ENCODE results near the gene MARCHF9.

The MARCHF9 gene

GRCh38 chr12:57716305-57716704, 38.6 kb upstream of the MARCHF9 start:
- in situ Hi-C loops (cut with MboI; ENCODE audit: low sequenced_read_pairs, unreplicated experiment) = no loop called here
- peak; percentile 9 for DNase-seq (ENCODE audit: low spot score)
- TF ChIP-seq CTCF (IDR thresholded peaks at IDR 0.05; ENCODE audit: borderline replicate concordance, control extremely low read depth, extremely low read depth, insufficient read depth, missing control alignments) = no peak

DNA sequence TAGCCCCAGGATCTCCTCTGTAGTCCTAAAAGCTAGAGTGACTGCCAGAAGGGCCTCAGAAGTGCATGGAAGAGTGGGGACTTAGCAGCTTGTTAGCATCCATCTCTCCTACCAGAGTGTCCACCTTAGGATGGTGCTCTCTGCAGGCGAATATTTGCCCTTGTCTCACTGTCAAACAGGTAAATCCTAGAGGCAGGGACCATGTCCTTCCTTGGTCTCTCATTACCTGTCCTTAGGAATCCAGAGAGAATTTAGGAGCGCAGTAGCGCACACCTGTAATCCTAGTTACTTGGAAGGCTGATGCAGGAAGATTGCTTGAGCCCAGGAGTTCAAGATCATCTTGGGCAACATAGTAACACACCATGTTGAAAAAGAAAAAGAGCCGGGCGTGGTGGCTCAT, 37.8 kb upstream of the MARCHF9 start:
- in situ Hi-C loops (cut with MboI; ENCODE audit: low sequenced_read_pairs, unreplicated experiment) = no loop called here
- no peak for TF ChIP-seq CTCF (IDR thresholded peaks at IDR 0.05; ENCODE audit: borderline replicate concordance, control extremely low read depth, extremely low read depth, insufficient read depth, missing control alignments)
- DNase-seq (ENCODE audit: low spot score) = no peak

DNA sequence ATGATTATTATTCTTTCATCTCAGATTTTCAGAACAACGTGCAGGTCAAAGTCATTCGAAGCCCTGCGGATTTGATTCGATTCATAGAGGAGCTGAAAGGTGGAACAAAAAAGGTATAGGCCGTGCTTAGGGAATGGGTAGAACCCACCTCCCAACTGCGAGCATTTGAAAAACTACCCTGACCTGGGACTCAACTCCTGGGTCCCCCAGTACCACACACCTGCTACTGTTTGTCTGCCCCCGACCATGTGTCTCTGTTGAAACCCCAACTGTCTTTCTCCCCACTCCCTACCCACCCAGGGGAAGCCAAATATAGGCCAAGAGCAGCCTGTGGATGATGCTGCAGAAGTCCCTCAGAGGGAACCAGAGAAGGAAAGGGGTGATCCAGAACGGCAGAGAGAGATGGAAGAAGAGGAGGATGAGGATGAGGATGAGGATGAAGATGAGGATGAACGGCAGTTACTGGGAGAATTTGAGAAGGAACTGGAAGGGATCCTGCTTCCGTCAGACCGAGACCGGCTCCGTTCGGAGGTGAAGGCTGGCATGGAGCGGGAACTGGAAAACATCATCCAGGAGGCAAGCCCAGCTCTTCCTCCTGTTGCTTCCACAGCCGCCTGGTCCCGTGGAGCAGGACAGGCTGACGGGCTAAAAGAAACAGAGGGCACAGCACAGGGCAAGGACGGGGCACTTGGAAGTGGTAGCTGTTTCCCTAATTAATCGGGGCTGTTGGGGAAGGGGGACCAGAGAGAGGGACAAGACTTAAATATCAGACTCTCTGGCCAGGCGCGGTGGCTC, 36.9 kb upstream of the MARCHF9 start:
- in situ Hi-C loops (cut with MboI; ENCODE audit: low sequenced_read_pairs, unreplicated experiment) = no loop called here
- no peak for TF ChIP-seq CTCF (IDR thresholded peaks at IDR 0.05; ENCODE audit: borderline replicate concordance, control extremely low read depth, extremely low read depth, insufficient read depth, missing control alignments)
- no peak for DNase-seq (ENCODE audit: low spot score)

DNA sequence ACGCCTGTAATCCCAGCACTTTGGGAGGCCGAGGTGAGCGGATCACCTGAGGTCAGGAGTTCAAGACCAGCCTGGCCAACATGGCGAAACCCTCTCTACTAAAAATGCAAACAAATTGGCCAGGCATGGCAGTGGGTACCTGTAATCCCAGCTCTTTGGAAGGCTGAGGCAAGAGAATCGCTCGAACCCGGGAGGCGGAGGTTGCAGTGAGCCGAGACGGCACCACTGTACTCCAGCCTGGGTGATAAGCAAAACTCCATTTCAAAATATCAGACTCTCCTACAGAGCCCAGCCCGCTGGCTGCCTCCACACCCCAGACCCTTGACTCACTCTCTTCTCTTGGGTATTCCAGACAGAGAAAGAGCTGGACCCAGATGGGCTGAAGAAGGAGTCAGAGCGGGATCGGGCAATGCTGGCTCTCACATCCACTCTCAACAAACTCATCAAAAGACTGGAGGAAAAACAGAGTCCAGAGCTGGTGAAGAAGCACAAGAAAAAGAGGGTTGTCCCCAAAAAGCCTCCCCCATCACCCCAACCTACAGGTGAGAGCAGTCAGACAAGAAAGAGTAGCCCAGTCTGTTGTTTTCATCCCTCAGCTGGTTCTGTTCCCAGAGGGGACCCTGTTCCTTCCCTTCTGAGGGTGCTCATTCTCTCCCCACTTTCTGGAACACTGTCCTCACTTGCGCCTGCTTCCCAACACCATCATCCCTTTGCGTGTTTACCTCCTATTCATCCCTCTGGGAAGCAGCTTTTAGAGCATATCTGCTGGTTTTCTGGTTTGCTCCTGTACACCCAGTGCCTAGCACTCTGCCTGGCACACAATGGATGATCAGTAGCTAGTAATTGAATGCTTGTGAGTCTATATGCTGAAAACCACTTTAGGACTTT, 36.0 kb upstream of the MARCHF9 start:
- peak; percentile 14 for DNase-seq (ENCODE audit: low spot score)
- TF ChIP-seq CTCF (IDR thresholded peaks at IDR 0.05; ENCODE audit: borderline replicate concordance, control extremely low read depth, extremely low read depth, insufficient read depth, missing control alignments) = no peak
- in situ Hi-C loops (cut with MboI; ENCODE audit: low sequenced_read_pairs, unreplicated experiment) = no loop called here

GRCh38 chr12:57719777-57720605, 34.9 kb upstream of the MARCHF9 start:
- in situ Hi-C loops (cut with MboI; ENCODE audit: low sequenced_read_pairs, unreplicated experiment) = no loop called here
- peak; percentile 26 for DNase-seq (ENCODE audit: low spot score)
- no peak for TF ChIP-seq CTCF (IDR thresholded peaks at IDR 0.05; ENCODE audit: borderline replicate concordance, control extremely low read depth, extremely low read depth, insufficient read depth, missing control alignments)

Measured in GM13976 (cell line).